C4-2B (cell line): ENCODE data around the gene DNAJC21.

ENCODE experiments used
- ZFX ChIP-seq: fragments of 450-650 bp; IDR thresholded peaks from 2 replicates; pipeline ENCODE4 v1.6.1; 2017
- TF ChIP-seq, protein P1 (sequence below): fragments of 450-650 bp; conservative IDR thresholded peaks from 2 replicates; pipeline ENCODE4 v1.5.1; 2017; ENCODE audit warnings: mild to moderate bottlenecking

DNA sequence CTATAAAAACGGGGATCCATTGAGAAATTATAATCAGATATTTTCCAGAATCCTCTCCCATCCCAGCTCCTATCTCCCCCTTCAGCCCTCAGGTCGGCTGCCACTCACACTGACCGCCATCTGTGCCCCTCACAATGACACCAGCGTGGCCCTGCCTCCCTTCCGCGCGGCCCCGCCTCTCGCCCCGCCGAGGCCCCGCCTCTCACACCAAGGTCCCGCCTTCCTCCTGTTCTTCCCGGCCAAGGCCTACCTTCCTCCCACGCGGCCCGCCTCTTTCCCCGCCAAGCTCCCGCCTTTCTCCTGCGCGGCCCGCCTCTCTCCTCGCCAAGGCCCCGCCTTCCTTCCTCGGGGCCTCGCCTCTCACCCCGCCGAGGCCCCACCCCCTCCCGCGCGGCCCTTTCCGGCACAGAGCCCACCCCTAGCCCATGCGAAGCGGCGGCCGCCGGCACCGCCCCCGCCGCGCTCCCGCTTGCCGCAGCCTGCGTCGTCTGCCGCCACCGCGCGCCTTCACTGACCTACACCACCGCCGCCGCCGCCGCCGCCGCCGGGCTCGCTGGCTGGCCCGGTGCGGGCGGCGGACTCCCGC lies at the start of gene DNAJC21:
- no peak for TF ChIP-seq ZFX
- TF ChIP-seq, protein P1, sequence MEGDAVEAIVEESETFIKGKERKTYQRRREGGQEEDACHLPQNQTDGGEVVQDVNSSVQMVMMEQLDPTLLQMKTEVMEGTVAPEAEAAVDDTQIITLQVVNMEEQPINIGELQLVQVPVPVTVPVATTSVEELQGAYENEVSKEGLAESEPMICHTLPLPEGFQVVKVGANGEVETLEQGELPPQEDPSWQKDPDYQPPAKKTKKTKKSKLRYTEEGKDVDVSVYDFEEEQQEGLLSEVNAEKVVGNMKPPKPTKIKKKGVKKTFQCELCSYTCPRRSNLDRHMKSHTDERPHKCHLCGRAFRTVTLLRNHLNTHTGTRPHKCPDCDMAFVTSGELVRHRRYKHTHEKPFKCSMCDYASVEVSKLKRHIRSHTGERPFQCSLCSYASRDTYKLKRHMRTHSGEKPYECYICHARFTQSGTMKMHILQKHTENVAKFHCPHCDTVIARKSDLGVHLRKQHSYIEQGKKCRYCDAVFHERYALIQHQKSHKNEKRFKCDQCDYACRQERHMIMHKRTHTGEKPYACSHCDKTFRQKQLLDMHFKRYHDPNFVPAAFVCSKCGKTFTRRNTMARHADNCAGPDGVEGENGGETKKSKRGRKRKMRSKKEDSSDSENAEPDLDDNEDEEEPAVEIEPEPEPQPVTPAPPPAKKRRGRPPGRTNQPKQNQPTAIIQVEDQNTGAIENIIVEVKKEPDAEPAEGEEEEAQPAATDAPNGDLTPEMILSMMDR, result no peak
